Colonic mucosa (tissue), 4 donors: ENCODE data around the gene PAQR4. TPM values are rescaled to one million over a fixed set of nuclear protein-coding genes. Genes with fewer than 3 reads are reported as not detected.

Experiments used
- DNase-seq: peaks from one replicate; pipeline ENCODE4 v3.0.0-alpha.2; 2020
- H3K27ac ChIP-seq: fragments of 200-600 bp; one replicate; pipeline ENCODE4 v1.8.0; 2021
- H3K27me3 ChIP-seq: fragments of 200-600 bp; one replicate; pipeline ENCODE4 v1.8.0; 2021
- H3K36me3 ChIP-seq: fragments of 200-600 bp; one replicate; pipeline ENCODE4 v1.8.0; 2021
- H3K4me1 ChIP-seq: fragments of 200-600 bp; one replicate; pipeline ENCODE4 v1.8.0; 2021; ENCODE audit warnings: mild to moderate bottlenecking
- H3K4me3 ChIP-seq: fragments of 200-600 bp; one replicate; pipeline ENCODE4 v1.8.0; 2021
- H3K9ac ChIP-seq, 2 donors: one replicate each; pipeline ENCODE4 v1.7.0; 2013; ENCODE audit warnings: control low read depth in 2 of 2, low read depth in 2 of 2, low read length in 2 of 2
- H3K9me3 ChIP-seq: fragments of 200-600 bp; one replicate; pipeline ENCODE4 v1.8.0; 2021
- intact Hi-C: fragments of 100-400 bp; cut with DNase I; formaldehyde crosslinking; loops from one replicate; pipeline ENCODE4 v1.14.1; 2022
- total RNA-seq, 2 donors: library from RNA; stranded (reverse); fragmentation: NEBNext Ultra II Directional in 1 of 2; extraction: Animal tissue kit (Norgen Biotek cat#: 25700) in 1 of 2; gene quantifications; one replicate each; pipeline ENCODE4 v1.2.1, GENCODE V29; 2021
- TF ChIP-seq, protein P1 (sequence below): fragments of 200-600 bp; IDR thresholded peaks from one replicate; pipeline ENCODE4 v1.8.0; 2022; ENCODE audit warnings: antibody characterized with exemption, mild to moderate bottlenecking
- donor health status: healthy.
- donor health status: DM: no; HTN: no; CAD: no.
- donor health status: DM: no; HTN: no; CAD: no.

Gene PAQR4
- total RNA-seq, 2 donors from 2014 or later = 14.0 to 42.3 TPM

DNA sequence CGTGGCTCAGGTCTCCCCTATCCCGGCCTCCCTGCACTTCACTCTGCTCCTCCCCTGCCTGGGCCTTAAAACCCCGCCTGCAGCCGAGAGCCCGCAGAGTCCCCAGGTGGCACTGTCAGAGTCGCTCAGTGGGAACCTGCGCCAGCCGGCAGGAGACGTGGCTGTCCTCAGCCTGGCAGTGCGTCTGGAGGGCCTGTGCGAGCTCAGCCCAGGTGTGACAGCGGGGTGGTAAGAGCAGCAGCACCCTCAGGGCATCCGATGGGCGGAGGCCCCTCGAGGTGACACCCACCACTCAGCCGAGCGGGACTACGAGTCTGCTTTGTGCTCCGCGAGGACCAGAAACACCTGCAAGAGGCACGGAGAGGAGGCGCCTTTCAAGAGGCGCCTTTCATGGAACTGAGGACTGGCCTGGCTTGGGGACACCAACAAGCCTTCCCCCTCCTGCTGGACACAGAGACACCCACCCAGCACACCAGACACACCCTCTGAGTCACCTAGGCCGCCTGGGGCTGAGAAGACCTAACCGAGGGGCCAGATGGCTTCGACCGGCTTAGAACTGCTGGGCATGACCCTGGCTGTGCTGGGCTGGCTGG lies 43.8 kb downstream of the PAQR4 start, which contains the start of gene CLDN9:
Gene CLDN9, plus strand, starts transcription at position 96 of the 593 bp plus-strand sequence. Its CDS starts 440 bp downstream, at position 536.
- Histone ChIP-seq H3K9ac (peak within 1 kb of the TSS in 1 of 2 donors; percentile 34), H3K27me3 (peaks cover 5% of the 10 kb centered on the region), H3K27ac (no peak within 1 kb of the TSS), H3K36me3 (no peaks in the 10 kb centered on the region), H3K9me3 (no peaks in the 10 kb centered on the region), H3K4me3 (no peak within 1 kb of the TSS), H3K4me1 (peaks cover 10% of the 10 kb centered on the region)
- TF ChIP-seq, protein P1, sequence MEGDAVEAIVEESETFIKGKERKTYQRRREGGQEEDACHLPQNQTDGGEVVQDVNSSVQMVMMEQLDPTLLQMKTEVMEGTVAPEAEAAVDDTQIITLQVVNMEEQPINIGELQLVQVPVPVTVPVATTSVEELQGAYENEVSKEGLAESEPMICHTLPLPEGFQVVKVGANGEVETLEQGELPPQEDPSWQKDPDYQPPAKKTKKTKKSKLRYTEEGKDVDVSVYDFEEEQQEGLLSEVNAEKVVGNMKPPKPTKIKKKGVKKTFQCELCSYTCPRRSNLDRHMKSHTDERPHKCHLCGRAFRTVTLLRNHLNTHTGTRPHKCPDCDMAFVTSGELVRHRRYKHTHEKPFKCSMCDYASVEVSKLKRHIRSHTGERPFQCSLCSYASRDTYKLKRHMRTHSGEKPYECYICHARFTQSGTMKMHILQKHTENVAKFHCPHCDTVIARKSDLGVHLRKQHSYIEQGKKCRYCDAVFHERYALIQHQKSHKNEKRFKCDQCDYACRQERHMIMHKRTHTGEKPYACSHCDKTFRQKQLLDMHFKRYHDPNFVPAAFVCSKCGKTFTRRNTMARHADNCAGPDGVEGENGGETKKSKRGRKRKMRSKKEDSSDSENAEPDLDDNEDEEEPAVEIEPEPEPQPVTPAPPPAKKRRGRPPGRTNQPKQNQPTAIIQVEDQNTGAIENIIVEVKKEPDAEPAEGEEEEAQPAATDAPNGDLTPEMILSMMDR = no peak
- peak; percentile 72 for DNase-seq
- intact Hi-C loops = no loop called here

DNA sequence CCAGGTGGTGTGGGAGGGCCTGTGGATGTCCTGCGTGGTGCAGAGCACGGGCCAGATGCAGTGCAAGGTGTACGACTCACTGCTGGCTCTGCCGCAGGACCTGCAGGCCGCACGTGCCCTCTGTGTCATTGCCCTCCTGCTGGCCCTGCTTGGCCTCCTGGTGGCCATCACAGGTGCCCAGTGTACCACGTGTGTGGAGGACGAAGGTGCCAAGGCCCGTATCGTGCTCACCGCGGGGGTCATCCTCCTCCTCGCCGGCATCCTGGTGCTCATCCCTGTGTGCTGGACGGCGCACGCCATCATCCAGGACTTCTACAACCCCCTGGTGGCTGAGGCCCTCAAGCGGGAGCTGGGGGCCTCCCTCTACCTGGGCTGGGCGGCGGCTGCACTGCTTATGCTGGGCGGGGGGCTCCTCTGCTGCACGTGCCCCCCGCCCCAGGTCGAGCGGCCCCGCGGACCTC lies 44.4 kb downstream of the PAQR4 start:
- peaks cover 4% of the 10 kb centered on the region for H3K4me1 ChIP-seq
- no peak for DNase-seq
- no peak overlapping the region for H3K4me3 ChIP-seq
- no peak overlapping the region for H3K9ac ChIP-seq
- TF ChIP-seq, protein P1 = no peak
- no peaks in the 10 kb centered on the region for H3K9me3 ChIP-seq
- H3K36me3 ChIP-seq = no peaks in the 10 kb centered on the region
- H3K27ac ChIP-seq = no peak overlapping the region
- intact Hi-C loops = no loop called here
- H3K27me3 ChIP-seq = peaks cover 5% of the 10 kb centered on the region

DNA sequence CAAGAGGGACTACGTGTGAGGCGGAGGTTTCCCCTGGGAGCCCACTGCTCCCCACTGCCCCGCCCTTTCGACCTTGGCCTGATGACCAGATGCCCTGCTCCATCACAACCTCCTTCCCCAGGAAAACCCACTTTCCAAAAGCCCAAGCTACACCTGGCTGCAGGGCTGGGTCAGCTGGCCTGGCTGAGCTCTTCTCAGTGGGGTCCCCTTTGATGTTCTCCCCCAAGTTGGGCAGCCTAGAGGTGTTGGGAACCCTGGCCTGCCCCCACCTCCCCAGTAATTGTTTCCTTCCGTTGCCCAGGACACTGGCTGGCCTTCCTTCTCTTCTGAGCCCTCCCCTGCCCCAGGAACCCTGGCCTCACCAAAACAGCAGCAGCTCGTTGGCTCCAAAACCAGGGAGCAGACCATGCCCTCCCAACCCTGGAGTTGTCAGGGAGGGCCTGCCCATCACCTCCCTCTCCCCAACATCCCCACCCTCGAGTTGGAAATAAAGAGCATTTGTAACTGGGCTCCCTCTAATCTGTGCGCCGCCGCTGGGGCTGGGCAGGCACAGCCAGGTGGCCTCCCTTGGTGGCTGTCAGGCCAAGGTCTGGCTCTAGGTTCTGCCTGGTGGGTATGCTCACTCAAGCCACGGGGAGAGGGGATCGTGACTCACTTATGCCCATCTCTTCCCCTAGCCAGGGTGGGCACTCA lies 45.0 kb downstream of the PAQR4 start:
- TF ChIP-seq, protein P1 = no peak
- intact Hi-C loops = no loop called here
- no peak for DNase-seq
- Histone ChIP-seq H3K9me3 (no peaks in the 10 kb centered on the region), H3K9ac (no peak overlapping the region), H3K27ac (no peak overlapping the region), H3K4me1 (no peaks in the 10 kb centered on the region), H3K27me3 (peaks cover 5% of the 10 kb centered on the region), H3K4me3 (no peak overlapping the region), H3K36me3 (no peaks in the 10 kb centered on the region)

GRCh38 chr16:3014971-3015370 lies 45.8 kb downstream of the PAQR4 start:
- TF ChIP-seq, protein P1 = no peak
- Histone ChIP-seq H3K4me3 (no peak overlapping the region), H3K27ac (no peak overlapping the region), H3K4me1 (no peaks in the 10 kb centered on the region), H3K36me3 (no peaks in the 10 kb centered on the region), H3K9me3 (no peaks in the 10 kb centered on the region), H3K27me3 (peaks cover 5% of the 10 kb centered on the region), H3K9ac (no peak overlapping the region)
- intact Hi-C loops = no loop called here
- DNase-seq = no peak

- intact Hi-C loops = no loop called here
- TF ChIP-seq, protein P1 = no peak
- H3K9ac ChIP-seq = no peak overlapping the region
- H3K4me1 ChIP-seq = no peaks in the 10 kb centered on the region
- H3K9me3 ChIP-seq = no peaks in the 10 kb centered on the region
- no peak for DNase-seq
- H3K4me3 ChIP-seq = no peak overlapping the region
- peaks cover 5% of the 10 kb centered on the region for H3K27me3 ChIP-seq
- H3K36me3 ChIP-seq = no peaks in the 10 kb centered on the region
- H3K27ac ChIP-seq = no peak overlapping the region
These were observed 46.8 kb downstream of the PAQR4 start for GRCh38 chr16:3015865-3016521.
